Stimulated activated CD8-positive, alpha-beta memory T cell treated with anti-CD3 and anti-CD28 coated beads, Interleukin-2, amount 100 ng/mL, for 48 hours (primary cell): ENCODE data around the gene EIF3A.
"Not testable (repeated sequence)": the region's sequence is repeated elsewhere in the genome, so short reads cannot be mapped to it uniquely, and the experiment has no call there.

Experiments used
- DNase-seq, 2 donors: peaks; one replicate each; pipeline ENCODE4 v3.0.0-alpha.2; 2020; ENCODE audit warnings: low read depth in 2 of 2

EIF3A gene

GRCh38 chr10:119049777-119050176 lies 30.8 kb downstream of the EIF3A start:
- DNase-seq = no peak

- no peak for DNase-seq
These were observed 31.3 kb downstream of the EIF3A start for GRCh38 chr10:119049361-119049760.

- DNase-seq = no peak
These were observed 35.1 kb downstream of the EIF3A start for GRCh38 chr10:119045561-119045960.

GRCh38 chr10:119042169-119042568 lies 38.4 kb downstream of the EIF3A start:
- DNase-seq = no peak

- DNase-seq = no peak
These were observed 39.3 kb downstream of the EIF3A start for GRCh38 chr10:119041326-119041725.

GRCh38 chr10:119039161-119039560 lies 41.5 kb downstream of the EIF3A start:
- no peak for DNase-seq

GRCh38 chr10:119031496-119032059 lies 49.0 kb downstream of the EIF3A start:
- no peak for DNase-seq

- peak; percentile 30 to 40 for DNase-seq
These were observed 50.0 kb downstream of the EIF3A start for GRCh38 chr10:119030421-119031250.

- DNase-seq = peak; percentile 5 to 28
These were observed 50.8 kb downstream of the EIF3A start, which contains the start of gene NANOS1 for GRCh38 chr10:119029613-119030420. TSS of gene NANOS1 (plus strand) at chr10:119029714. CDS start at chr10:119029802, 88 bp downstream.

- peak; percentile 66 to 78 for DNase-seq
These were observed 51.6 kb downstream of the EIF3A start for GRCh38 chr10:119028900-119029612.

GRCh38 chr10:119028445-119028899 lies 52.1 kb downstream of the EIF3A start:
- DNase-seq = not testable (repeated sequence)

GRCh38 chr10:119026301-119027110 lies 54.1 kb downstream of the EIF3A start:
- DNase-seq = no peak

GRCh38 chr10:119025776-119026175 lies 54.8 kb downstream of the EIF3A start:
- DNase-seq = no peak

- DNase-seq = no peak
These were observed 55.3 kb downstream of the EIF3A start for GRCh38 chr10:119025336-119025735.

GRCh38 chr10:119024882-119025281 lies 55.7 kb downstream of the EIF3A start:
- no peak for DNase-seq

GRCh38 chr10:119023553-119023868 lies 57.1 kb downstream of the EIF3A start:
- DNase-seq = no peak

GRCh38 chr10:119022846-119023552 lies 57.6 kb downstream of the EIF3A start:
- DNase-seq = no peak

- peak in 1 of 2 donors; percentile 17 for DNase-seq
These were observed 60.0 kb downstream of the EIF3A start for GRCh38 chr10:119020627-119020946.

- no peak for DNase-seq
These were observed 73.4 kb downstream of the EIF3A start for GRCh38 chr10:119007211-119007574.

GRCh38 chr10:119006451-119007210 lies 74.0 kb downstream of the EIF3A start:
- DNase-seq = no peak
